Hindlimb muscle (tissue), 1 donor: ENCODE measurements around the gene LBR. TPM values are rescaled to one million over a fixed set of nuclear protein-coding genes. Genes with fewer than 3 reads are reported as not detected.
"Not testable (repeated sequence)": the region's sequence is repeated elsewhere in the genome, so short reads cannot be mapped to it uniquely, and the experiment has no call there.

Source experiments
- DNase-seq: peaks from one replicate; pipeline ENCODE4 v3.0.0-alpha.2; 2013
- polyA plus RNA-seq: library from polyadenylated mRNA; unstranded; fragments of 120-200 nt; gene quantifications from one replicate; pipeline ENCODE4 v1.2.1, GENCODE V29; 2013; ENCODE audit not compliant: insufficient read length

Gene LBR
- polyA plus RNA-seq, result 35.5 TPM

- peak; percentile 41 for DNase-seq
Measured at GRCh38 chr1:225427235-225428067, at the start of gene LBR. Gene LBR, minus strand, starts transcription at chr1:225428038. Its CDS starts 3,963 bp downstream, at chr1:225424075.

- no peak for DNase-seq
Measured at GRCh38 chr1:225477296-225477911, 49.6 kb upstream of the LBR start.

- DNase-seq, result no peak
Measured at GRCh38 chr1:225476538-225476988, 48.7 kb upstream of the LBR start.

GRCh38 chr1:225476100-225476511, 48.3 kb upstream of the LBR start:
- no peak for DNase-seq

- peak; percentile 84 for DNase-seq
Measured at GRCh38 chr1:225474986-225475820, 47.4 kb upstream of the LBR start.

GRCh38 chr1:225474439-225474985, 46.7 kb upstream of the LBR start:
- DNase-seq, result no peak

GRCh38 chr1:225473676-225474438, 46.0 kb upstream of the LBR start:
- not testable (repeated sequence) for DNase-seq

- not testable (repeated sequence) for DNase-seq
Measured at GRCh38 chr1:225473266-225473665, 45.4 kb upstream of the LBR start.

GRCh38 chr1:225471453-225472301, 43.8 kb upstream of the LBR start:
- no peak for DNase-seq

- DNase-seq, result no peak
Measured at GRCh38 chr1:225471109-225471452, 43.2 kb upstream of the LBR start.

- no peak for DNase-seq
Measured at GRCh38 chr1:225470211-225471108, 42.6 kb upstream of the LBR start.

- no peak for DNase-seq
Measured at GRCh38 chr1:225469051-225469450, 41.2 kb upstream of the LBR start.

GRCh38 chr1:225468270-225469020, 40.6 kb upstream of the LBR start:
- DNase-seq, result no peak

GRCh38 chr1:225467193-225468020, 39.6 kb upstream of the LBR start:
- DNase-seq, result no peak

GRCh38 chr1:225466848-225467192, 39.0 kb upstream of the LBR start:
- DNase-seq, result no peak

- no peak for DNase-seq
Measured at GRCh38 chr1:225465793-225466517, 38.1 kb upstream of the LBR start.
